Activated effector memory CD4-positive, alpha-beta T cell treated with Interleukin-2 at 50 U/mL for 16 hours (primary cell): ENCODE data around the gene SNX18.

Experiments
- DNase-seq: peaks from one replicate; pipeline ENCODE4 v3.0.0-alpha.2; 2020

SNX18 gene

DNA sequence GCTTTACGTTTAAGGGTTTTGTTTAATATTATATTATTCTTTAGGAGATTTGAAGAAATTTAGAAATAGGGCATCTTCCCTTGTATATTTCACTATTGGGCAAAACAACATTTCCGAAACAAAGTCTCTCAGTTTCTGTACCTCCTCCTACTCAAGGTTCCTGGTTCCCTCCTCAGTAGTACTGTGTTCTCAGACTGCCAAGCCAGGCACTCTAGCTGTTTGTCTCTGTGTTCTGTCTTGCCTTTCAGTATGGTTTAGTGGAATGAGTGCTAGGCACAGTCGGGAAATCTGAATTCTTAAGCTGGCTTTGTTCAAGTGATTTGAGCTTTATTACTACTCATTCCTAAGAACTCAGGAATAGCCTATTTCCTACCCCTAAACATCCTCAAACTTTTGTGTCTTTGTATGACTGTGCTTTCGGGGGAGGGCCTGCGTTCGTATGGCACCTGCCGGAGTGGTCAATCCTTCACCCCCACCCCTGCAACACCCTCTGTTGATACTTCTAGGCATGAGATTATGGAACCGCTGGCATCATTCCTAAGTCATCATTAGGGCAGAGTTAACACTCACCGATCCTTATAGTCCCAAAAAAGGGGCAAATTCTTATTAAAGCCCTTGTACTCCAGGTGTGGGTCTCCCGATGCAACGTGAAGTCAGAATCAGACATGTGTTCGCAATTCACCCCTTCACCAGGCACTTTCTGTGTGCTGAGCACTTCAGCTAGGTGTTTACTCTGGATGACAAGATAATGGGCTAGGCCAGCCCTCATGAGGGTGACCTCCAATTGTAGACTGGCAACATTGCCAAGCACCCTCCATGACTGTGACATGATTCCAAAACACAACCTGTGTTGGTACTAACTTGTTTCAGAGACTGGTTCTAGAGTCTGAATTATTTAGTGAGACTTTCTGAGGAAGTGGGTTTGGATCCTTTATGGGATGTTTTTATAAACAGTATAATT, 24.5 kb downstream of the SNX18 start:
- DNase-seq = no peak

DNA sequence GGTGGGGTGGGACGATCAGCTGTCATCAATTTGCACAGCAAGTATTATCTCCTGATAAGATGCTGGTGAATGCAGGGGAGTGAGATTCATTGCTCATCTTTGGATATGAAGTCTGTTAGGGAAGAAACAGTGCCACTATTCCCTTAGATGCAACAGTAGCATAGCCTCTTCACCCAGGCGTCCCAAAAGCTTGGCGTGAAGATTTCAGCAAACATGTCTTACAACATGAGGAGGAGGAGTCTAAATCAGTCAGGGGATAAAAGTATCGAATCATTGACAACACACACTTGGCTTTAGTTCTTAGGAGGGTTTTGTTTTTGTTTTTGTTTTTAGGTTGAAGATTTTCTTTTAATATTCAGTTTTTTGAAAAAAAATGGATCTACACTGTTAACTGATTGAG, 26.5 kb downstream of the SNX18 start:
- no peak for DNase-seq

DNA sequence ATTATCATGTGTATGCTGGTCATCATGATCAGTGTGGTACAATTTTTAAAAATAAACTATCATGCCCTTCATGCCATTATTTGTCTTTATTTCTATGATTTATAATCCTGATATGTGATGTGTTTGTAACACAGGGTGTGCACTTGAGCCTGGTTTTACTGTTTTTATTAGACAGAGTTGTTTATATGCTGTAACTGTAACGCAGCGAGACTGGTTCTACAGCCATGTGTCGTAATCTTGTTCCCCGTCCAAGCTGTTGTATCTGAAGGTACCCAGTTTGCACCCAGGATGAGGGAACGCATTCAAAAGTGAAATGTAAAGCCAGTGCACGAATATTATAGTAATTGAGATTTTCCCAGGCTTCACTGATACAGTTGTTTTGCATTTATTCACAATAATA, 28.2 kb downstream of the SNX18 start:
- DNase-seq = no peak

DNA sequence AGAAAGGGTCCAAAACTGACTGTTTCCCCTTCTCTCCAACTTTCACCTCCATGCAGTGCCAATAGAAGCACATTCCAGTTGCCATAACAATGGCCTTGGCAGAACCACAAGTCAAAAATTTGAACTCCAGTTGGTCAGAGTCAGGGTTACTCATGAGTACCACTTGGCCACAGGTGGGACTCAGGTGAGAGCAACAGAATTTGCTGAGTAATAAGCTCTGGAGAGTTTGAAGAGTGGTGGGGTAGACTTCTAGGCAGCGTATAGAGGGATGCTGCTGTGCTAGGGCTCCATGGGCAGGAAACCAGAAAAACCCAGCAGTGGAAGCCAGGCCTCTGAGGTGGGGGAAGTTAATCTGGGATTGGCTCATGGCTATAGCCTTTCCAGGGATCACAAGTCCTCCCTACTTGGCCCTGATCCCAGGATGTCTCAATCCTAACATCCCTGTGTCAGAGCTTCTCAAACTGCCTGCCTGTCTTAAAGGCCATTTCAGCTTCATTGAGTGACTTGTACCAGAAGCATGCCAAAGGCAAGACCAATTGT, 30.2 kb downstream of the SNX18 start:
- DNase-seq = no peak

DNA sequence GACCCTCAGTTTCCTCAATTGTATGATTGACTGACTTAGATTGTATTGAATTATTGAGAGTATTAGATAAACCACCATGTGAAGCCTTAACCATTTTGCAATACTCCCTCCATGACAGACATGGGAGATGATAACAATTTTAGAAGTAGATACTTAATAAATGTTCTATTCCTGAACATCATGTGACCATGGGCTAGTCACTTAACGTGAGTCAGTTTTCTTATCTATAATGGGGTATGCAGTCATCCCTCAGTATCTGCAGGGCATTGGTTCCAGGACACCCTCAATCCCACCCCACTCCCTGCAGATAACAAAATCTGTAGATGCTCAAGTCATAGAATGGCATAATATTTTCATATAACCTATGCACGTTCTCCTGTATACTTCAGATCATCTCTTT, 31.0 kb downstream of the SNX18 start:
- DNase-seq = no peak

DNA sequence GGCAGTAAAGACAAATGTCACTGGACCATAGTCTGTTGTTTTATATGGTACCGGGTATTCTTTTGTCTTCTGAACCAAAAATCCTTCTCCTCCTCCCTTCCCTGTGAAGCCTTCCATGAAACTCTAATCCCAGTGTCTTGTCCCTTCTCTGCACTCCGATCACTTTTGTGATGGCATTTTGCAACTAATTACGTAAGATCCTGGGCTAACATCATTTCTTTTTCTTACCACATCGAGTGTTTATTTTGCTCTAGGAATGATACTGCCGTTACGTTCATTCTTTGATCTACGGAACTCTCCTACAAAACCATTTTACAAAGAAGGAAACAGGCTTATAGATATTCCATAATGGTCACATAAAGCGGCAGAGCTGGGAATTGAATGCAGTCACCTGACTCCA, 33.7 kb downstream of the SNX18 start:
- no peak for DNase-seq

DNA sequence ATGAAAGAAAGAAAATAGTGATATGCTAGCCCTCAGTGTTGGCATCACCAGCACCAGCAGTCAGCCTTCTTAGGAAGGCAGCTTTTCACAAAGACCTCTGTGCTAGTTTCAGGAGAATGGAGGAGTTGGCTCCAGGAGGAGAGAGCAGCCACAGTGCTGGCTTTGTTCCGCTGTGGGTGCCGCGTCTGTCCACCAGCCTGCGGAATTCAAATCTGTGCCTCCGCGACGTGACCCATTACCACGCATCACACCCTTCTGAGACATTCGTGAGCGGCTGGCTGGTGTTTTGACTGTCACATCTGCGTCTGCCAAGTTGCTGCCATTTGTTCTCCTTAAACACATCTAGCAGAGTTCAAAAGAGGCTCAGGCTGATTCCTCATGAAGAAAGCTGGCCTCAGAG, 34.4 kb downstream of the SNX18 start:
- DNase-seq = no peak

DNA sequence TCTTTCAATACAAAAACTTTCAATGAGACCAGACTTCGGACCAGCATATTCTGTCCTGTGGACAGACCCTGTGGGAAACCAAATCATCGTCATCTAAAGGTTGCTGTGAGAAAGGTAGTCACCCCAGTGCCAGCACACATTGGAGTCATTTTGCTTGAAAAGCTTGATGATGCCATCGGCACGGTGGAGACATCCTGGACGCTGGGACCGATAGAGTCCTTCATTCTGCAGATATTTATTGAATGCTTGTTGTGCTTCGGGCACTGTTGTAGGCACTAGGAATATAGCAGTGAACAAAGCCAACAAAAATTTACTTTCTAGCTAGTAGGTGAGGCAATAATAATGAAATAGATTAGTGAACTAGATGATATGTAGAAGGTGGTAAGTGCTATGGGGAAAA, 34.9 kb downstream of the SNX18 start:
- no peak for DNase-seq

DNA sequence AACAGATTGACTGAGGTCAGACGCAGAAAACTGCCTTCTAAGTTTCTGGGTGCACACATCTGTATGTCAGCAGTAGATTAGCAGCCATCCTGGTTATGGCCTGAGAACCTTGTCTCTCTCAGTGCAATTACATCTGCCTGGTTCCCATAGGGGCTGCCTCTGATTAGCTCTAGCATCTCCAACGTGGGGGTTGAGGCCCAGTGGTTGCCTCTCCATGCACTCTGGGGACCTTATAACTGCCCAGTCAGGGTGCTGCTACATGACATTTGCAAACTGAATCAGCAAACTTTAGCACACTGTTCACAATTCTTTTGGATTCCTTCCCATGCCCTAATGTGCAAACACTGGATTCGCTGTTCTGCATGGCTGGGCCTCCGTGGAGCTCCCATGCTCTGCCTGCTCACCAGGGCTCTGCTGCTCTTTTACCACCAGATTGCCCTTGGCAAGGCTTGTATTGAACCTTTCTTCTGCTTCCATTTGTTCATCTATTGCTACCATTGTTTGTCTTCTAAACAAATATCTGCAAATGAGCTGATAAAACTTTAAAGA, 36.2 kb downstream of the SNX18 start:
- no peak for DNase-seq

DNA sequence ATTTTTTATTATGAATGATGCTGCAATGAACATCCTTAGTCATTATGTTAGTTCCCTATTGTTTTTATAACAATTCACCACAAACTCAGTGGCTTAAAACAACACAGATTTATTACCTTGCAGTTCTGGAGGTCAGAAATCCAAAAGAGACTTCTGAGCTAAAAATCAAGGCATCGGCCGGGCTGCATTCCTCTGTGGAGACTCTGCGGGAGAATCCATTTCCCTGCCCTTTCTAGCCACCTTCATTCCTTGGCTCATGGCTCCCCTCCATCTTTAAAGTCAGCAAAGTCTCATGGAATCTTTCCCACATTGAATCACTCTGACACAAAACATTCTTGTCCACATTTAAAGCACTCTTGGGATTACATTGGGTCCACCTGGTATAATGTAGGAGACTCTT, 38.6 kb downstream of the SNX18 start:
- no peak for DNase-seq

DNA sequence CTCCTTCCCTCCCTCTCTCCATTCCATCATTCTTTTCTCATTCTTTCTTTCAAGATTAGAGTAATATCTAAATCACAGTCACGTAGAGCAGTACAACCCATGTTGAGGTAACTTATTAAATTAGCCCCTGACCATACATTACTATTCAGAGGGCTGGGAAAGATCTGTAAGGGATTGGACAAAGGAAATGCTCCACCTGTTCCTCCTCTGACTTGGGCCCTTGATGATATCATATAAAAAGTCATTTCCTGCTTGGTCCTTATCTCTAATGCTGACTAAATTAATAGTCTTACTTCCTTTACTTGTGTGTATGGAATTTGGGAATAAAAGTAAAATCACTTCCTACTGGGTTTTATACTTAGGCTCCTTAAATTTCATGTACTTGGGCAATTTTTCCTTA, 40.8 kb downstream of the SNX18 start:
- no peak for DNase-seq

DNA sequence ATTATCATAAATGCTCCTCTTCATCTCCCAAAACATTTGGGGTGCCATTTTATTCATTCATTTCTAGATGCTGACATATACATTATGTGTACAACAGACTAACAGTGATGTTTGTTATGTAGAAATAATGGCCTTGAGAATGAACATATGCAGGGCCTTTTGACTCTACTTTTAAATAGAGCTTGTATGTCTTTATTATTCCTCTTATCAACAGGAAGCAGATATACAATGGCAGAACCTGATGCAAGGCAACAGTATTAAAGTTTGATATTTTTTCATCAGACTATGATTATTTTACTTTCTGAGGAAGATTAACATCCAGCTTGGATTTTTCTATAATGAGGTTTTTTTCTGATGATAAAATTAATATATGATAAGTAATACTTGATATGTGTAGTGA, 44.1 kb downstream of the SNX18 start:
- no peak for DNase-seq

DNA sequence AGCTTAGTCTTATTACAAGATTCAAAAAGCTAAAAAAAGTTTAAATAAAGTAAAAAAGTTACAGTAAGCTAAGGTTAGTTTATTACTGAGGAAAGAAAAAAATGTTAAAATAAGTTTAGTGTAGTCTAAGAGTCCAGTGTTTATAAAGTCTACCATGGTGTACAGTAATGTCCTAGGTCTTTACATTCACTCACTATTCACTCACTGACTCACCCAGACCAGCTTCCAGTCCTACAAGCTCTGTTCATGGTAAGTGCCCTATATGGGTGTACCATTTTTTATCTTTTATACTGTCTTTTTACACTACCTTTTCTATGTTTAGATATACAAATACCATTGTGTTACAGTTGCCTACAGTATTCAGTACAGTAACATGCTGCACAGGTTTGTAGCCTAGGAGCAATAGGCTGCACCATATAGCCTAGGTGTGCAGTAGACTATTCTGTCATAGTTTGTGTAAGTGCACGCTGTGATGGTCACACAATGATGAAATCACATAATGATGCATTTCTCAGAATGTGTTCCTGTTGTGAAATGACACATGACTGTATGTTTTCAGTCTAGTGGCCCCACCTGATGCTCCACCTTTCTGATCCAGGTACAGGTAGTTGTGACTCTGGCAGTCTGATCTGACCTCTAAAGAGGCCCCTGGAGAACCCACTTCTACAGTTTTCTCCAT, 45.7 kb downstream of the SNX18 start:
- DNase-seq = no peak

DNA sequence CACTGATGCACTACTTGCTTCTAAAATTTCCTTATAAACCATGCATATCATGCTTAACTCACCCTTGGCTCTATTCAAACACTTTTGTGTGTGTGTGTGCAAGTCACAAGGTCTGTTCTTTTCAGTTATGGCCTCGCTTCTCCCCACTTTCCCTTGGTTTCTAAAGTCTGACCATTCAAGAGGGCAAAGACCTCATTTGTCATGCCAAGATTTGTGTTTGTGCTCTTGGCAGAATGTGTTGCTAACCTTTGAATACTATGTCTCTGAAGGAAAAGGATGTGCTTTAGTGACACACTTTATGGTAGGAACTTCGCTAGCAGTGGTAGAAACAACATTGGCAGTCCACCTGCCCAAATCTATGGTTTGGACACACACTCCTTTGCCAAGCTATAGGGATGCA, 50.4 kb downstream of the SNX18 start:
- DNase-seq = no peak

DNA sequence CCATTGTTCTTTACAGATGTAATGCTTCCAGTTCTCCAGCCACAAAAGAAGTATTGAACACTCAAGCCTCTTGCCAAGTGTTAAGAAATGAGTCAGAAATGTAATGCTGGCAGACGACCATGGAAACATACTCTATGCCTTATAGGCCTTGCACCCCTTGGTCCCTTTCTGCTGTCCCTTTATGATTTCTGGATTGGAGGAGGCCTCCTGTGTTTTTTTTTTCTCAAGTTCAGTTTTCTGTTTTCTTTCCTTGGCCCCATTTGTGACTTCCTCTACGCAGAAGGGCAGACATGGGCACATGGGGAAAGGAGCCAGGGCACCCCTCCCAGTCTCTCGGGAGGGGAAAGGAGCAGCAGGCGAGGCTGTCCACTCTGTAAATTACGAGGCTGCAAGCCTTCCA, 53.4 kb downstream of the SNX18 start:
- DNase-seq = no peak

DNA sequence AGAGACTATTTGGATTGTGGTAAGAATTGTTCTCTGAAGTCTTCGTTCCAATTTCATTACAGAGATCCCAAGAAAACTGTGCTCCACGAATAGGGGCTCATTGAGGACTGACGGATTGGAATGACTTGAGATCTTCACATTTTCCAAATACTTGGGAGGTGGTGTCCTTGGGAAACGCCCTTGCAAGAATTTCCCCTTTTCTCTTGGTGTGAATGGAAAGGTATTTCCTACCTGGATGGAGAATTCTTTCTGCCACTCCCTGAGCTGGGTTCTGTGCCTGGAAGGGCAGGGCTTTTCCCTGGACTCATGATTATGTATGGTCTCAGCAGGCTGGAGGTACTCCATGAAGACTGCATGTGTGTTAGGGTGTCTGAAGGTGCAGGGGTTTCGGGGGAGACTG, 53.9 kb downstream of the SNX18 start:
- no peak for DNase-seq

DNA sequence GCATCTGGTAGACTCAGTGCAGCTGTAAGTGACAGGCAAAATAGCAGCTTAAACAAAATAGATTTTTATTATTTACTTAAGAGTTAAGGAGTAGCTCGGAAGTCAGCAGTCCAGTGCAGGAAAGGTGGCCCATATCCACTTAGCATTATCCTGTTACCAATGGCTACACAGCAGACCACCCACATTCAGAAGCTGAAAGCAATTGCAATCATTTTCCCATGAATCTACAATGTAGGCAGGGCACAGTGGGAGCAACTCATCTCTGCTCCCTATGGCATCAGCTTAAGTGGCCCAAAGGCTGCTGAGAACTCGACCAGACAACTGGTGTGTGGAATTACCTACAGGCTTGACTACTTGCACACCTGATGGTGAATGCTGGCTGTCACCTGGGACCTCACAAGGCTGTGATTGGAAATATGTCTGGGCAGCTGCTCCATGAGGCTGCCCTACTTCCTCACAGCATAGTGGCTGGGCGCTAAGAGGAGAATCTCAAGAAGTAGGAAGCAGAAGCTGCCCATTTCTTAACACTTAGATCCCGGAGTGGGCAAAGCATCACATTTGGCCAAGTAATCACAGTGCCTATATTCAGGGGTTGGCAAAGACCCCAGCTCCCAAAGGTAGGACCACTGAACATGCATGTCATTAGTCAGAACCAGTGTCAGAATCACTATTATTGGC, 56.4 kb downstream of the SNX18 start:
- no peak for DNase-seq

DNA sequence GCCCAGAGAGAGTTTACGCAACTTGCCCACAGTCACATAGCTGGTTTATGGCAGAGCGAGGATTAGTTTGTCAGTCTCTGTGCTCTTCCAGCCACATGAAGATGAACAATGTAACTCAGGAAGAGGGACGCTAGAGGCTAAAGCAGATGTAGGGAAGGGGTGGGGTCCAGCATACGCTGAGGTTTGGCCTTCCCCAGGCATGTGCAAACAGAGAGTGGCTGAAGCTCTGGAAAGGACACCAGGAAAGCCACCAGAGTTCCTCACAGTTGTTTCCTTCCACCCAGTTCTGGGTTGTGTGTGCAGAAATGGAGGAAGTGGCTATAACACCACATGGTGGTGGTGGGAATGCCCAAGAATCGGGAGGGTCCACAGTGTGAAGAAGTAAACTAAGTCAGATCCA, 60.0 kb downstream of the SNX18 start:
- no peak for DNase-seq

DNA sequence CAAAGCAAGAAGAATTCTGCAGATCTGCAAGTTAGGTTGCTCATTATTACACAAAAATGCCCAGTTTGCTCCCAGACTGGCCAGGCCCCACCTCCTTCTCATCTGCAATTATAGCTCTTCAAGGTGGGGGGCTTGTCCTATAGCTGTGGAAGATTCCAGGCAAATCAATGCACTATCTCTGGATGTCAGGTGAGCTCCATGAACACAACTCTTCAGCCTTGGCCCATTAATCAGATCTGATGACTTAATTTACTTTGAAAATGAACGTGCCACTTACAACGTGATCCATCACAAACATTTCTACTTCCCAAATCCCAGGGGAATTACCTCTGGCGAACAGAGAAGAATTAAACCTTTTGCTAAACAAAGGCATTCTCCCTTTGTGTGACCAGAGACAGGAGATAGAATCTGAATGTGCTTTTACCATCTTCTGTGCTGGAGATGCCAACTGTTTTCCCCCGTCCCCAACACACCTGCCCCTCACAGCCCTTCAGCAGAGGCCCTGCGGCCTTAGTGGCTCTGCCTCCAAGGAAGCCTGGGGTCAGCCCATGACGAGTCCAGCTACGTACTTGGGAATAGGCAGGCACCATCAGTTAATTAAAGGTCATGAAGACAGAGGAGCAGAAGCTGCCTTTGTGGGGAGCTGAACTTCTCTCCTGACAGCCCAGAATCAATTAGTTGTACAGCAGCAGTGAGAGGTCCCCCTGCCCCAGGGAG, 60.5 kb downstream of the SNX18 start:
- DNase-seq = no peak

DNA sequence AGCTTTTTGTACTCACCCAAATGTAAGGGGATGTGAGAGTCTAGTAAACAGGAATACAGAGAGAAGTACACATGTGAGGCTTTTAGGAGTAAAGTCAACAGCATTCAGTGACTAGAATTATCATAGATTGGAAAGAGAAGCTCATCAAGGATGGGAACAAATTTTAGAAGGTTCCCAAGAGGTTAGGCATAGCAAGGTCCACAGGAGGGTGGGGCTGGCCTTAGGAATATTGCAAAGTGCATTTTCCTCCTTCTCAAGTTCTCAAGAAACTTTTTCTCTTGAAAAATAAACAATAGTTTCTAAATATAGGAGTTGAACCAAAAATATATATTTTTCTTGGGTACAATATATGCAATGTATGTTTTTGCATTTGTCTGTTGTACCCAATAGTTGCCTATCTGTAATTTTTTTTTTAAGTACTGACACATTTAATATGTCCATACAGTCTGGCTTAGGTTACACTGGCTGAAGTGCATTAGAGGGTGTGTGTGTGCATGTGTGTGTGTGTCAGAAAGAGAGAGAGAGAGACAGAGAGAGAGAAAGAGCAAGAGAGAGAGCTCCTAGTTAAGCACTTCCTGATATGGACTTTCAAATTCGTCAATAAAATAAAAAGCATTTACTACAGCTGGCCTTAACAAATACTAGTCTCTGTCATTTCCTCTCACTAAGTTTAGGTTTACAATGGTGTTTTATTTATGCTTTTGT, 62.2 kb downstream of the SNX18 start:
- DNase-seq = no peak

DNA sequence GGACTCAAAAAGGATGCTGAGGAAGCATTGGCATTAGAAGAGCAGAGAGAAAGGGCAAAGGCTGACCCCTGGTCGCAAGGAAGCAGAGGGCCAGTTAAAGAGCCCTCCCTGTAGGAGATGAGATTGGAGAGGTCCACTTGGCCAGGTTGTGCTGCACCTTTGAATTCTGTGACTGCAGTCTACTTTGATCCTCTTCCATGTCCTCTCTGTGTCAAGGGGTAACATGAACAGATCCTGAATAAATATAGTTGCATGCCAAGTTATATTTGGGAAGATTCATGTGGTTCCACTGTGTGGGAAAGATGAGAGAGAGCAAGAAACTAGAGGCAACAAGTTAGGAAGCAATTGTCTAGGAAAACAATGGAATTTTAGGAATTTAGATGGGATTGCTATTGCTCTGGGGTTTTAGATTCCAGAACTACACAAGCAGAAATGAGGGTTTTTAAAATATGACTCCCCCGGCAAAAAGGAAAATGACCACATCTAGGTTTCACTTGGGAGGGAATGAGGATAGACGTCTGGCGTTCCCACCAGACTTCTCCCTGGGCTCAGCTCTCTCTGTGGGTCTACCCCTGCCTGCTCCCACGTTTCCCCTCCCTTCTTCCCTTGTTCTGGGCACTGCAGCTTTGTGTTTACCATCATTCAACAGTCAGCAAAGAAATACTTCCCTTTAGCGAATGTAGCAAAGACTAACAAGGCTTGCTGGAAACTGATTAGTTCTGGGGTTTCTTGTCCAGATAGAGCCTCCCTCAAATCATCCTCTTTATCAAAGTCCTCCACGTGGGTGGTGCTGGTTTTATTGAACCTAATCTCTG, 63.6 kb downstream of the SNX18 start:
- no peak for DNase-seq
